Pancreas (tissue), 10 donors: ENCODE data around the gene NDUFS8. TPM values are rescaled to one million over a fixed set of nuclear protein-coding genes. Genes with fewer than 3 reads are reported as not detected.
A peak's percentile ranks its signal among the peaks of the same experiment; 100 is the strongest.

Source experiments
- ATAC-seq, 4 donors: fragments of 200-7000 bp; cut with Tn5 transposase; one replicate each; pipeline versions ENCODE4 v1.8.0 to v1.9.1; 2020; ENCODE audit warnings: mild to moderate bottlenecking in 4 of 4, moderate library complexity in 4 of 4
- DNase-seq, 6 donors: peaks; one replicate each; pipeline ENCODE4 v3.0.0-alpha.2; 2020
- FAIRE-seq: peaks from 2 replicates; lab custom pipeline; 2012; peaks lifted over from hg19 to GRCh38; lab: Jason Lieb, UNC
- H3K27ac ChIP-seq, 4 donors: fragments of 200-600 bp; sonication (generic); 1 replicate in 3 of 4; 2 replicates in 1 of 4; pipeline versions ENCODE4 v1.5.0 to v1.8.0; 2020
- H3K27me3 ChIP-seq, 4 donors: fragments of 200-600 bp; one replicate each; pipeline ENCODE4 v1.8.0; 2021
- H3K36me3 ChIP-seq, 3 donors: fragments of 200-600 bp; sonication (generic) in 1 of 3; one replicate each; pipeline versions ENCODE4 v1.5.0 to v1.8.0; 2020 to 2021
- H3K4me1 ChIP-seq, 3 donors: fragments of 200-600 bp; one replicate each; pipeline ENCODE4 v1.8.0; 2021
- H3K4me3 ChIP-seq, 4 donors: fragments of 200-600 bp; sonication (generic) in 2 of 4; one replicate each; pipeline versions ENCODE4 v1.5.0 to v1.8.0; 2020 to 2021
- H3K9me3 ChIP-seq, 4 donors: fragments of 200-600 bp; one replicate each; pipeline ENCODE4 v1.8.0; 2021
- CTCF ChIP-seq, 4 donors: fragments of 200-600 bp; sonication (generic) in 3 of 4; IDR thresholded peaks; one replicate each; pipeline versions ENCODE4 v1.5.0 to v1.8.0; 2021; ENCODE audit warnings: antibody characterized with exemption in 4 of 4
- WGBS, 2 donors: extraction: QIAGEN DNeasy Blood & Tissue Kit; methylation state at CpG; one replicate each; pipeline ENCODE4 v1.1.7; 2013; 5-methylcytosine and 5-hydroxymethylcytosine counted together
- intact Hi-C, 3 donors: fragments of 100-400 bp; cut with DNase I; formaldehyde crosslinking; loops; one replicate each; pipeline versions ENCODE4 v1.11.1 to v1.14.2; 2022
- polyA plus RNA-seq, 2 donors: library from polyadenylated mRNA; stranded (reverse); fragments of 200-250 nt; gene quantifications; one replicate each; pipeline ENCODE4 v1.2.3, GENCODE V29; 2013
- total RNA-seq, 6 donors: library from RNA; stranded (reverse); fragmentation: NEBNext Ultra II Directional in 4 of 6; extraction: Animal tissue kit (Norgen Biotek cat#: 25700) in 4 of 6; gene quantifications; one replicate each; pipeline versions ENCODE4 v1.2.1 to v1.2.4, GENCODE V29; 2021 to 2023
- donor health status: healthy with polysubstance abuse.
- donor health status: DM: no; HTN: no; CAD: no; lungs with moderate emphysema.
- donor health status: DM: no; HTN: no; CAD: no.
- donor health status: control.
- donor health status: control.
- donor health status: Bipolar disorder and iron deficiency.
- donor health status: DM: yes; HTN: yes; CAD: no.
- donor health status: DM: no; HTN: no; CAD: no.
- donor health status: DM: no; HTN: no; CAD: no.
- donor health status: DM: yes; HTN: yes; CAD: no.

NDUFS8 gene
- total and polyA plus RNA-seq, 8 donors = 43.6 to 121 (median 61.8) TPM

GRCh38 chr11:68040101-68040956 is 9.8 kb downstream of the NDUFS8 start:
- Histone ChIP-seq H3K9me3 (no peaks in the 10 kb centered on the region), H3K27ac (peak overlapping the region; percentile 89 to 95 (median 92)), H3K4me1 (peaks cover 21 to 45% (median 37%) of the 10 kb centered on the region in 3 donors), H3K27me3 (no peaks in the 10 kb centered on the region), H3K4me3 (peak overlapping the region; percentile 39 to 72 (median 64)), H3K36me3 (peaks cover 0 to 8% (median 7%) of the 10 kb centered on the region in 3 donors)
- DNase-seq = peak; percentile 66 to 87 (median 75)
- no peak for FAIRE-seq
- ATAC-seq = peak; percentile 16 to 41 (median 32)
- no peak for TF ChIP-seq CTCF (IDR thresholded peaks at IDR 0.05)
- WGBS, 2 donors = 7 to 8% methylated on average over 22 of the region's 22 CpGs
- intact Hi-C loops = loop anchor here in 1 of 3 donors (10.0 kb wide), 1 partner anchor 164 kb away; no protein-coding TSS in a partner anchor

GRCh38 chr11:68040957-68041591 is 10.6 kb downstream of the NDUFS8 start:
- peak; percentile 56 to 88 (median 75) for DNase-seq

GRCh38 chr11:68041617-68042218 is 11.2 kb downstream of the NDUFS8 start:
- no peaks in the 10 kb centered on the region for H3K27me3 ChIP-seq
- H3K4me1 ChIP-seq = peaks cover 19 to 44% (median 40%) of the 10 kb centered on the region in 3 donors
- peak overlapping the region in 2 of 4 donors; percentile 57 to 70 for H3K4me3 ChIP-seq
- 43 to 57% methylated on average over 12 of the region's 12 CpGs for WGBS, 2 donors
- H3K9me3 ChIP-seq = no peaks in the 10 kb centered on the region
- DNase-seq = no peak
- TF ChIP-seq CTCF (IDR thresholded peaks at IDR 0.05) = no peak
- no peak for ATAC-seq
- intact Hi-C loops = loop anchor here in 1 of 3 donors (10.0 kb wide), 1 partner anchor 163 kb away; no protein-coding TSS in a partner anchor
- peaks cover 0 to 10% (median 9%) of the 10 kb centered on the region in 3 donors for H3K36me3 ChIP-seq
- no peak for FAIRE-seq
- peak overlapping the region; percentile 89 to 95 (median 92) for H3K27ac ChIP-seq

More at GRCh38 chr11:68040957-68041591, 10.6 kb downstream of the NDUFS8 start:
- Histone ChIP-seq H3K36me3 (peaks cover 0 to 10% (median 9%) of the 10 kb centered on the region in 3 donors), H3K4me3 (peak overlapping the region; percentile 39 to 72 (median 64)), H3K4me1 (peaks cover 21 to 45% (median 37%) of the 10 kb centered on the region in 3 donors), H3K27me3 (no peaks in the 10 kb centered on the region), H3K9me3 (no peaks in the 10 kb centered on the region), H3K27ac (peak overlapping the region; percentile 89 to 95 (median 92))
- intact Hi-C loops = loop anchor here in 1 of 3 donors (10.0 kb wide), 1 partner anchor 164 kb away; no protein-coding TSS in a partner anchor
- ATAC-seq (peak; percentile 6 to 28 (median 13)), FAIRE-seq (no peak)
- 34 to 44% methylated on average over 20 to 23 of the region's 23 CpGs for WGBS, 2 donors
- TF ChIP-seq CTCF (IDR thresholded peaks at IDR 0.05) = no peak

- no peak for ATAC-seq
- Histone ChIP-seq H3K4me3 (peak overlapping the region in 2 of 4 donors; percentile 57 to 70), H3K9me3 (no peaks in the 10 kb centered on the region), H3K36me3 (peaks cover 0 to 10% (median 9%) of the 10 kb centered on the region in 3 donors), H3K4me1 (peaks cover 12 to 37% (median 33%) of the 10 kb centered on the region in 3 donors), H3K27ac (peak overlapping the region; percentile 11 to 92 (median 50)), H3K27me3 (no peaks in the 10 kb centered on the region)
- intact Hi-C loops = loop anchor here in 1 of 3 donors (10.0 kb wide), 1 partner anchor 162 kb away; no protein-coding TSS in a partner anchor
- WGBS, 2 donors = 43 to 49% methylated on average over 26 to 27 of the region's 27 CpGs
- peak in 5 of 6 donors; percentile 28 to 84 (median 52) for DNase-seq
- no peak for FAIRE-seq
- no peak for TF ChIP-seq CTCF (IDR thresholded peaks at IDR 0.05)
Observed at GRCh38 chr11:68042219-68043028, 11.9 kb downstream of the NDUFS8 start.
